GM21390 (cell line): ENCODE measurements around the gene NR4A1.

Source experiments
- ATAC-seq: cut with Tn5 transposase; IDR thresholded peaks from one replicate; pipeline ENCODE4 v1.9.1; 2021; ENCODE audit not compliant: unreplicated experiment

The NR4A1 gene

GRCh38 chr12:52018433-52019112, 32.7 kb upstream of the NR4A1 start:
- no peak for ATAC-seq

GRCh38 chr12:52019113-52019770, 32.0 kb upstream of the NR4A1 start:
- no peak for ATAC-seq

GRCh38 chr12:52020539-52021336, 30.5 kb upstream of the NR4A1 start:
- ATAC-seq: no peak

- ATAC-seq: no peak
These were observed 28.4 kb upstream of the NR4A1 start for GRCh38 chr12:52022841-52023181.

GRCh38 chr12:52023182-52023975, 27.9 kb upstream of the NR4A1 start:
- ATAC-seq: peak; percentile 43

GRCh38 chr12:52023976-52024688, 27.1 kb upstream of the NR4A1 start:
- no peak for ATAC-seq

- ATAC-seq: no peak
These were observed 26.4 kb upstream of the NR4A1 start for GRCh38 chr12:52024845-52025230.

- no peak for ATAC-seq
These were observed 25.0 kb upstream of the NR4A1 start for GRCh38 chr12:52026263-52026662.

- ATAC-seq: no peak
These were observed 24.0 kb upstream of the NR4A1 start for GRCh38 chr12:52027085-52027843.

- no peak for ATAC-seq
These were observed 21.6 kb upstream of the NR4A1 start for GRCh38 chr12:52029685-52030084.

- no peak for ATAC-seq
These were observed 18.8 kb upstream of the NR4A1 start for GRCh38 chr12:52032446-52032803.

GRCh38 chr12:52032804-52033445, 18.3 kb upstream of the NR4A1 start:
- ATAC-seq: peak; percentile 92

GRCh38 chr12:52033446-52034140, 17.6 kb upstream of the NR4A1 start:
- no peak for ATAC-seq

- no peak for ATAC-seq
These were observed 16.1 kb upstream of the NR4A1 start for GRCh38 chr12:52035190-52035589.

GRCh38 chr12:52035926-52036325, 15.3 kb upstream of the NR4A1 start:
- no peak for ATAC-seq

- peak; percentile 42 for ATAC-seq
These were observed 14.6 kb upstream of the NR4A1 start for GRCh38 chr12:52036587-52037171.

- ATAC-seq: no peak
These were observed 13.9 kb upstream of the NR4A1 start for GRCh38 chr12:52037248-52037861.

GRCh38 chr12:52038447-52038846, 12.8 kb upstream of the NR4A1 start:
- no peak for ATAC-seq
